ENCODE data around the gene SYT8. TPM values are rescaled to one million over a fixed set of nuclear protein-coding genes. Genes with fewer than 3 reads are reported as not detected.

SYT8 gene
- total RNA-seq, 2 experiments from 2014 or later, result not detected

- H3K4me1 Mint-ChIP-seq, result no peaks in the 10 kb centered on the region
- H3K36me3 Mint-ChIP-seq, result no peaks in the 10 kb centered on the region
- H3K9me3 Mint-ChIP-seq, result peaks cover 7% of the 10 kb centered on the region
- POLR2A ChIA-PET, result no interaction called here
- H3K27me3 Mint-ChIP-seq, result peaks cover 3% of the 10 kb centered on the region
- DNase-seq, result no peak
- H3K27ac Mint-ChIP-seq, result no peak overlapping the region
- ATAC-seq (ENCODE audit: low read depth), result peak; percentile 6
- H3K4me3 Mint-ChIP-seq, result no peak overlapping the region
Observed at GRCh38 chr11:1823376-1824220, 11.2 kb upstream of the SYT8 start.

GRCh38 chr11:1824221-1825038, 10.4 kb upstream of the SYT8 start:
- H3K36me3 Mint-ChIP-seq, result no peaks in the 10 kb centered on the region
- no peak for DNase-seq
- no peak overlapping the region for H3K4me3 Mint-ChIP-seq
- H3K4me1 Mint-ChIP-seq, result no peaks in the 10 kb centered on the region
- POLR2A ChIA-PET, result no interaction called here
- H3K27me3 Mint-ChIP-seq, result peaks cover 7% of the 10 kb centered on the region
- no peak for ATAC-seq (ENCODE audit: low read depth)
- peaks cover 5% of the 10 kb centered on the region for H3K9me3 Mint-ChIP-seq
- no peak overlapping the region for H3K27ac Mint-ChIP-seq

GRCh38 chr11:1825039-1825740, 9.6 kb upstream of the SYT8 start:
- peak; percentile 51 for DNase-seq
- Mint-ChIP-seq H3K9me3 (peaks cover 5% of the 10 kb centered on the region), H3K4me1 (no peaks in the 10 kb centered on the region), H3K27ac (no peak overlapping the region), H3K4me3 (no peak overlapping the region), H3K27me3 (peaks cover 7% of the 10 kb centered on the region), H3K36me3 (no peaks in the 10 kb centered on the region)
- POLR2A ChIA-PET, result no interaction called here
- no peak for ATAC-seq (ENCODE audit: low read depth)

GRCh38 chr11:1825785-1826451, 8.9 kb upstream of the SYT8 start:
- Mint-ChIP-seq H3K36me3 (no peaks in the 10 kb centered on the region), H3K4me3 (no peak overlapping the region), H3K27me3 (peaks cover 5% of the 10 kb centered on the region), H3K9me3 (peaks cover 4% of the 10 kb centered on the region), H3K27ac (no peak overlapping the region), H3K4me1 (no peaks in the 10 kb centered on the region)
- POLR2A ChIA-PET, result no interaction called here
- DNase-seq (no peak), ATAC-seq (ENCODE audit: low read depth) (no peak)

GRCh38 chr11:1826552-1827094, 8.2 kb upstream of the SYT8 start:
- Mint-ChIP-seq H3K9me3 (peaks cover 2% of the 10 kb centered on the region), H3K27me3 (peaks cover 5% of the 10 kb centered on the region), H3K4me3 (no peak overlapping the region), H3K27ac (no peak overlapping the region), H3K4me1 (no peaks in the 10 kb centered on the region), H3K36me3 (no peaks in the 10 kb centered on the region)
- ATAC-seq (ENCODE audit: low read depth) (no peak), DNase-seq (no peak)
- POLR2A ChIA-PET, result no interaction called here

GRCh38 chr11:1827095-1827813, 7.5 kb upstream of the SYT8 start:
- DNase-seq (no peak), ATAC-seq (ENCODE audit: low read depth) (no peak)
- Mint-ChIP-seq H3K4me3 (no peak overlapping the region), H3K27me3 (peaks cover 5% of the 10 kb centered on the region), H3K36me3 (no peaks in the 10 kb centered on the region), H3K9me3 (no peaks in the 10 kb centered on the region), H3K27ac (no peak overlapping the region), H3K4me1 (peaks cover 2% of the 10 kb centered on the region)
- POLR2A ChIA-PET, result no interaction called here

- ATAC-seq (ENCODE audit: low read depth), result no peak
- POLR2A ChIA-PET, result no interaction called here
- no peak for DNase-seq
- Mint-ChIP-seq H3K9me3 (no peaks in the 10 kb centered on the region), H3K4me1 (peaks cover 2% of the 10 kb centered on the region), H3K4me3 (no peak overlapping the region), H3K36me3 (no peaks in the 10 kb centered on the region), H3K27me3 (peaks cover 5% of the 10 kb centered on the region), H3K27ac (no peak overlapping the region)
Observed at GRCh38 chr11:1827931-1828330, 6.9 kb upstream of the SYT8 start.

GRCh38 chr11:1828542-1828941, 6.2 kb upstream of the SYT8 start:
- Mint-ChIP-seq H3K36me3 (no peaks in the 10 kb centered on the region), H3K9me3 (no peaks in the 10 kb centered on the region), H3K4me1 (peaks cover 2% of the 10 kb centered on the region), H3K27ac (no peak overlapping the region), H3K27me3 (peaks cover 5% of the 10 kb centered on the region), H3K4me3 (no peak overlapping the region)
- ATAC-seq (ENCODE audit: low read depth) (no peak), DNase-seq (no peak)
- POLR2A ChIA-PET, result no interaction called here

GRCh38 chr11:1829039-1829820, 5.6 kb upstream of the SYT8 start:
- Mint-ChIP-seq H3K9me3 (no peaks in the 10 kb centered on the region), H3K36me3 (no peaks in the 10 kb centered on the region), H3K27ac (no peak overlapping the region), H3K27me3 (peaks cover 5% of the 10 kb centered on the region), H3K4me1 (peaks cover 2% of the 10 kb centered on the region), H3K4me3 (no peak overlapping the region)
- ATAC-seq (ENCODE audit: low read depth) (no peak), DNase-seq (no peak)
- POLR2A ChIA-PET, result no interaction called here

GRCh38 chr11:1830004-1830321, 4.8 kb upstream of the SYT8 start:
- H3K4me3 Mint-ChIP-seq, result no peak overlapping the region
- peaks cover 5% of the 10 kb centered on the region for H3K27me3 Mint-ChIP-seq
- H3K4me1 Mint-ChIP-seq, result peaks cover 2% of the 10 kb centered on the region
- H3K9me3 Mint-ChIP-seq, result no peaks in the 10 kb centered on the region
- no peak for ATAC-seq (ENCODE audit: low read depth)
- DNase-seq, result no peak
- no peak overlapping the region for H3K27ac Mint-ChIP-seq
- POLR2A ChIA-PET, result interaction anchor here (0.6 kb wide), 1 partner anchor 209 kb away, joined by 3 read pairs; no protein-coding TSS in a partner anchor
- H3K36me3 Mint-ChIP-seq, result no peaks in the 10 kb centered on the region

GRCh38 chr11:1830322-1831223, 4.2 kb upstream of the SYT8 start:
- POLR2A ChIA-PET, result interaction anchor here (0.6 to 1.3 kb wide), 2 partner anchors 137 to 210 kb away, joined by 3 to 5 read pairs; no protein-coding TSS in a partner anchor

More at GRCh38 chr11:1830322-1831223, 4.2 kb upstream of the SYT8 start:
- no peak overlapping the region for H3K27ac Mint-ChIP-seq
- no peaks in the 10 kb centered on the region for H3K9me3 Mint-ChIP-seq
- no peak overlapping the region for H3K4me3 Mint-ChIP-seq
- peaks cover 2% of the 10 kb centered on the region for H3K4me1 Mint-ChIP-seq
- ATAC-seq (ENCODE audit: low read depth) (no peak), DNase-seq (peak; percentile 29)
- peaks cover 5% of the 10 kb centered on the region for H3K27me3 Mint-ChIP-seq
- no peaks in the 10 kb centered on the region for H3K36me3 Mint-ChIP-seq
